Fibroblast of pulmonary artery (primary cell): ENCODE data around the gene F3.
A peak's percentile ranks its signal among the peaks of the same experiment; 100 is the strongest.

Experiments used
- DNase-seq: peaks from one replicate; pipeline ENCODE4 v3.0.0-alpha.2; 2010; ENCODE audit warnings: low read depth
- H3K4me3 ChIP-seq: replicated peaks from 2 replicates; pipeline ENCODE4 v1.5.1; 2011; ENCODE audit warnings: low read depth, mild to moderate bottlenecking, control low read depth, low read length, moderate library complexity
- CTCF ChIP-seq: IDR thresholded peaks from 2 replicates; pipeline ENCODE4 v1.5.1; 2011; ENCODE audit warnings: mild to moderate bottlenecking, control low read depth, low read length, inconsistent platforms; ENCODE audit errors: missing control alignments

Gene F3

GRCh38 chr1:94541246-94542087 lies at the start of gene F3:
F3 (minus strand) TSS chr1:94541759; CDS start chr1:94541636, 123 bp downstream.
- H3K4me3 ChIP-seq = peak within 1 kb of the TSS; percentile 67
- DNase-seq = peak; percentile 85
- TF ChIP-seq CTCF = no peak

- no peak overlapping the region for H3K4me3 ChIP-seq
- TF ChIP-seq CTCF = no peak
- no peak for DNase-seq
Measured at GRCh38 chr1:94590203-94591137, 48.9 kb upstream of the F3 start.

- no peak for TF ChIP-seq CTCF
- no peak for DNase-seq
- H3K4me3 ChIP-seq = no peak overlapping the region
Measured at GRCh38 chr1:94589728-94590127, 48.2 kb upstream of the F3 start.

GRCh38 chr1:94582565-94582964 lies 41.0 kb upstream of the F3 start:
- DNase-seq = no peak
- no peak overlapping the region for H3K4me3 ChIP-seq
- TF ChIP-seq CTCF = no peak

GRCh38 chr1:94580367-94581115 lies 39.0 kb upstream of the F3 start:
- H3K4me3 ChIP-seq = no peak overlapping the region
- DNase-seq = peak; percentile 24
- no peak for TF ChIP-seq CTCF

GRCh38 chr1:94579876-94580294 lies 38.3 kb upstream of the F3 start:
- no peak for TF ChIP-seq CTCF
- peak; percentile 85 for DNase-seq
- no peak overlapping the region for H3K4me3 ChIP-seq
